ES-I3 (cell line): Measurements from ENCODE around the gene FARS2.

Source experiments
- H3K36me3 ChIP-seq: 2 replicates; pipeline ENCODE4 v1.6.1; 2013; ENCODE audit warnings: mild to moderate bottlenecking, low read length, control low read depth, moderate library complexity; ENCODE audit not compliant: insufficient read depth
- H3K4me1 ChIP-seq: 2 replicates; pipeline ENCODE4 v1.6.1; 2013; ENCODE audit warnings: mild to moderate bottlenecking, control low read depth, low read length; ENCODE audit not compliant: insufficient read depth
- H3K9ac ChIP-seq: 2 replicates; pipeline ENCODE4 v1.6.1; 2013; ENCODE audit warnings: low read depth, mild to moderate bottlenecking, low read length, moderate library complexity
- H3K9me3 ChIP-seq: 2 replicates; pipeline ENCODE4 v1.6.1; 2013; ENCODE audit warnings: mild to moderate bottlenecking, low read length, moderate library complexity; ENCODE audit not compliant: control insufficient read depth, insufficient read depth

FARS2 gene

GRCh38 chr6:5260661-5261544 lies at the start of gene FARS2, which contains the start of gene LYRM4:
Gene FARS2, plus strand, starts transcription at chr6:5261513.
Gene LYRM4, minus strand, starts transcription at chr6:5260950. Its CDS starts 217 bp downstream, at chr6:5260733.
- no peaks in the 10 kb centered on the region for H3K9me3 ChIP-seq
- H3K9ac ChIP-seq: peak within 1 kb of the TSS; percentile 97
- no peaks in the 10 kb centered on the region for H3K4me1 ChIP-seq
- H3K36me3 ChIP-seq: peaks cover 4% of the 10 kb centered on the region; the same call in 1 of the 2 replicates

GRCh38 chr6:5213836-5214235 lies 47.5 kb upstream of the FARS2 start:
- Histone ChIP-seq H3K9ac (no peak overlapping the region), H3K9me3 (no peaks in the 10 kb centered on the region), H3K4me1 (no peaks in the 10 kb centered on the region), H3K36me3 (no peaks in the 10 kb centered on the region)

GRCh38 chr6:5214570-5215052 lies 46.7 kb upstream of the FARS2 start:
- Histone ChIP-seq H3K9ac (no peak overlapping the region), H3K9me3 (no peaks in the 10 kb centered on the region), H3K36me3 (no peaks in the 10 kb centered on the region), H3K4me1 (no peaks in the 10 kb centered on the region)

GRCh38 chr6:5215159-5215558 lies 46.2 kb upstream of the FARS2 start:
- H3K4me1 ChIP-seq: no peaks in the 10 kb centered on the region

GRCh38 chr6:5215799-5216198 lies 45.5 kb upstream of the FARS2 start:
- no peak overlapping the region for H3K9ac ChIP-seq
- no peaks in the 10 kb centered on the region for H3K36me3 ChIP-seq
- no peaks in the 10 kb centered on the region for H3K9me3 ChIP-seq
- H3K4me1 ChIP-seq: no peaks in the 10 kb centered on the region

More at GRCh38 chr6:5215159-5215558, 46.2 kb upstream of the FARS2 start:
- H3K36me3 ChIP-seq: no peaks in the 10 kb centered on the region
- H3K9ac ChIP-seq: no peak overlapping the region
- H3K9me3 ChIP-seq: no peaks in the 10 kb centered on the region

GRCh38 chr6:5217356-5217755 lies 44.0 kb upstream of the FARS2 start:
- H3K9ac ChIP-seq: no peak overlapping the region

GRCh38 chr6:5219011-5219691 lies 42.2 kb upstream of the FARS2 start:
- no peaks in the 10 kb centered on the region for H3K36me3 ChIP-seq
- no peak overlapping the region for H3K9ac ChIP-seq
- no peaks in the 10 kb centered on the region for H3K9me3 ChIP-seq
- no peaks in the 10 kb centered on the region for H3K4me1 ChIP-seq

More at GRCh38 chr6:5217356-5217755, 44.0 kb upstream of the FARS2 start:
- H3K9me3 ChIP-seq: no peaks in the 10 kb centered on the region
- H3K4me1 ChIP-seq: no peaks in the 10 kb centered on the region
- H3K36me3 ChIP-seq: no peaks in the 10 kb centered on the region

- Histone ChIP-seq H3K9ac (no peak overlapping the region), H3K4me1 (no peaks in the 10 kb centered on the region), H3K9me3 (no peaks in the 10 kb centered on the region), H3K36me3 (no peaks in the 10 kb centered on the region)
Observed at GRCh38 chr6:5220443-5220842, 40.9 kb upstream of the FARS2 start.

- no peak overlapping the region for H3K9ac ChIP-seq
- H3K4me1 ChIP-seq: no peaks in the 10 kb centered on the region
- no peaks in the 10 kb centered on the region for H3K9me3 ChIP-seq
Observed at GRCh38 chr6:5223309-5223708, 38.0 kb upstream of the FARS2 start.

GRCh38 chr6:5229356-5229755 lies 32.0 kb upstream of the FARS2 start:
- Histone ChIP-seq H3K36me3 (no peaks in the 10 kb centered on the region), H3K9me3 (no peaks in the 10 kb centered on the region), H3K4me1 (peaks cover 16% of the 10 kb centered on the region), H3K9ac (no peak overlapping the region)

More at GRCh38 chr6:5223309-5223708, 38.0 kb upstream of the FARS2 start:
- no peaks in the 10 kb centered on the region for H3K36me3 ChIP-seq

- Histone ChIP-seq H3K4me1 (peaks cover 16% of the 10 kb centered on the region), H3K9ac (no peak overlapping the region), H3K36me3 (no peaks in the 10 kb centered on the region), H3K9me3 (no peaks in the 10 kb centered on the region)
Observed at GRCh38 chr6:5230081-5230480, 31.2 kb upstream of the FARS2 start.

- Histone ChIP-seq H3K4me1 (peaks cover 16% of the 10 kb centered on the region), H3K36me3 (no peaks in the 10 kb centered on the region), H3K9ac (no peak overlapping the region), H3K9me3 (no peaks in the 10 kb centered on the region)
Observed at GRCh38 chr6:5231289-5231688, 30.0 kb upstream of the FARS2 start.

GRCh38 chr6:5234874-5235273 lies 26.4 kb upstream of the FARS2 start:
- peaks cover 16% of the 10 kb centered on the region for H3K4me1 ChIP-seq
- H3K36me3 ChIP-seq: no peaks in the 10 kb centered on the region
- no peaks in the 10 kb centered on the region for H3K9me3 ChIP-seq
- H3K9ac ChIP-seq: no peak overlapping the region

- Histone ChIP-seq H3K9me3 (no peaks in the 10 kb centered on the region), H3K9ac (no peak overlapping the region), H3K4me1 (peaks cover 13% of the 10 kb centered on the region), H3K36me3 (no peaks in the 10 kb centered on the region)
Observed at GRCh38 chr6:5235830-5236229, 25.5 kb upstream of the FARS2 start.
